Measurements from ENCODE around the gene NEDD4L. TPM values are rescaled to one million over a fixed set of nuclear protein-coding genes. Genes with fewer than 3 reads are reported as not detected.

Gene NEDD4L
- total and polyA plus RNA-seq, 4 donors = 10.2 to 20.3 (median 13.2) TPM

GRCh38 chr18:58069721-58070292 is 25.8 kb downstream of the NEDD4L start:
- WGBS = 67% methylated on average over 3 of the region's 3 CpGs
- Histone ChIP-seq H3K4me1 (ENCODE audit: control insufficient read depth in 4 of 4, insufficient read depth in 4 of 4, low read length in 3 of 4) (peaks cover 0 to 2% (median 0%) of the 10 kb centered on the region in 4 donors), H3K36me3 (ENCODE audit: control insufficient read depth in 4 of 4, insufficient read depth in 3 of 4, low read depth in 1 of 4, low read length in 3 of 4) (no peaks in the 10 kb centered on the region), H3K27me3 (ENCODE audit: control insufficient read depth in 4 of 4, insufficient read depth in 4 of 4, low read length in 3 of 4) (no peaks in the 10 kb centered on the region), H3K9ac (ENCODE audit: low read depth in 1 of 2, low read length in 2 of 2) (no peak overlapping the region), H3K4me3 (ENCODE audit: low read depth in 1 of 3, low read length in 3 of 3) (no peak overlapping the region), H3K27ac (ENCODE audit: low read depth in 1 of 2, low read length in 2 of 2) (no peak overlapping the region), H3K9me3 (ENCODE audit: control insufficient read depth in 4 of 4, low read length in 3 of 4) (no peaks in the 10 kb centered on the region)
- DNase-seq (ENCODE audit: low spot score) = no peak
- TF ChIP-seq FOXA1 (IDR thresholded peaks at IDR 0.05) (no peak), EGR1 (IDR thresholded peaks at IDR 0.05; ENCODE audit: low read depth in 2 of 2) (no peak), JUND (IDR thresholded peaks at IDR 0.05) (no peak), YY1 (IDR thresholded peaks at IDR 0.05) (no peak), CTCF (IDR thresholded peaks at IDR 0.05; ENCODE audit: low read depth, low read length, missing input control) (no peak), GABPA (IDR thresholded peaks at IDR 0.05 in 1 of 2, conservative IDR thresholded peaks at IDR 0.05 in 1 of 2) (no peak)

GRCh38 chr18:58076052-58076451 is 32.0 kb downstream of the NEDD4L start:
- no peak for DNase-seq (ENCODE audit: low spot score)
- TF ChIP-seq YY1 (IDR thresholded peaks at IDR 0.05) = no peak
- no peak for TF ChIP-seq MAX (IDR thresholded peaks at IDR 0.05)
- TF ChIP-seq RXRA (IDR thresholded peaks at IDR 0.05) = no peak
- no peak for TF ChIP-seq REST (IDR thresholded peaks at IDR 0.05)
- TF ChIP-seq JUND (IDR thresholded peaks at IDR 0.05) = no peak
- no peak for TF ChIP-seq FOXA1 (IDR thresholded peaks at IDR 0.05)
- no peak for TF ChIP-seq CTCF (IDR thresholded peaks at IDR 0.05; ENCODE audit: low read depth, low read length, missing input control)
- no peak for TF ChIP-seq EGR1 (IDR thresholded peaks at IDR 0.05; ENCODE audit: low read depth in 2 of 2)
- no peak for TF ChIP-seq ATF3 (IDR thresholded peaks at IDR 0.05)
- no peak for TF ChIP-seq HNF4A (conservative IDR thresholded peaks at IDR 0.05)
- no peak for TF ChIP-seq RAD21 (IDR thresholded peaks at IDR 0.05)
- TF ChIP-seq SP1 (IDR thresholded peaks at IDR 0.05) = no peak
- no peak overlapping the region for H3K4me3 ChIP-seq (ENCODE audit: low read depth in 1 of 3, low read length in 3 of 3)
- H3K36me3 ChIP-seq (ENCODE audit: control insufficient read depth in 4 of 4, insufficient read depth in 3 of 4, low read depth in 1 of 4, low read length in 3 of 4) = no peaks in the 10 kb centered on the region
- 81% methylated on average over 2 of the region's 2 CpGs for WGBS
- H3K27me3 ChIP-seq (ENCODE audit: control insufficient read depth in 4 of 4, insufficient read depth in 4 of 4, low read length in 3 of 4) = no peaks in the 10 kb centered on the region
- H3K9ac ChIP-seq (ENCODE audit: low read depth in 1 of 2, low read length in 2 of 2) = no peak overlapping the region
- H3K27ac ChIP-seq (ENCODE audit: low read depth in 1 of 2, low read length in 2 of 2) = no peak overlapping the region
- no peaks in the 10 kb centered on the region for H3K4me1 ChIP-seq (ENCODE audit: control insufficient read depth in 4 of 4, insufficient read depth in 4 of 4, low read length in 3 of 4)
- no peaks in the 10 kb centered on the region for H3K9me3 ChIP-seq (ENCODE audit: control insufficient read depth in 4 of 4, low read length in 3 of 4)

Data from liver (tissue), 9 donors.